Gastroesophageal sphincter (tissue), 2 donors: ENCODE results near the gene KIF5A.

Source experiments
- EP300 ChIP-seq: sonication (generic); formaldehyde crosslinking; IDR thresholded peaks from one replicate; pipeline ENCODE4 v1.6.1; 2017; ENCODE audit warnings: antibody characterized with exemption, mild to moderate bottlenecking
- POLR2A ChIP-seq, 2 donors: fragments of 450-650 bp; IDR thresholded peaks; one replicate each; pipeline ENCODE4 v1.6.1; 2017; ENCODE audit warnings: antibody characterized with exemption in 2 of 2, mild to moderate bottlenecking in 2 of 2, moderate library complexity in 1 of 2

DNA sequence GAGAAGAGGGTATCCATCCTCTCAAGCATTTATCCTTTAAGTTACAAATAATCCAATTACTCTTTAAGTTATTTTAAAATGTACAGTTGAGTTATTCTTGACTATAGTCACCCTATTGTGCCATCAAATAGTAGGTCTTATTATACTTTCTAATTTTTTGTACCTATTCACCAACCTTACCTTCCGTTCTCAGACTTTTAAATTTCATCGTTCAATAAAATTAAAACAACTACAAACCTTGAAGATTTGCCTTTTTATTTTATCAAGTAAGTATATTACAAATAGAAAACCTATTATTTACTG, 1.9 kb upstream of the KIF5A start:
- TF ChIP-seq EP300 (no peak), POLR2A (IDR thresholded peaks at IDR 0.05) (no peak)
